Ectodermal cell (in vitro differentiated cells): Measurements from ENCODE around the gene BST1.

Experiments
- H3K27ac ChIP-seq: 2 replicates; pipeline ENCODE4 v1.7.0; 2013; ENCODE audit warnings: mild to moderate bottlenecking, low read depth, low read length; ENCODE audit not compliant: insufficient read depth, poor library complexity, severe bottlenecking
- H3K27me3 ChIP-seq: 2 replicates; pipeline ENCODE4 v1.7.0; 2013; ENCODE audit warnings: mild to moderate bottlenecking, low read length; ENCODE audit not compliant: insufficient read depth, control insufficient read depth, poor library complexity, severe bottlenecking
- H3K36me3 ChIP-seq: one replicate; pipeline ENCODE4 v1.7.0; 2013; ENCODE audit warnings: low read length; ENCODE audit not compliant: control insufficient read depth, insufficient read depth
- H3K4me1 ChIP-seq: one replicate; pipeline ENCODE4 v1.7.0; 2013; ENCODE audit warnings: low read length; ENCODE audit not compliant: control insufficient read depth, insufficient read depth
- H3K4me3 ChIP-seq: 2 replicates; pipeline ENCODE4 v1.7.0; 2013; ENCODE audit warnings: low read depth, low read length, control low read depth; ENCODE audit not compliant: insufficient read depth
- H3K9me3 ChIP-seq: 2 replicates; pipeline ENCODE4 v1.7.0; 2013; ENCODE audit warnings: mild to moderate bottlenecking, low read length, moderate library complexity; ENCODE audit not compliant: control insufficient read depth
- WGBS, 2 experiments: methylation state at CpG; one replicate each; pipeline ENCODE4 v1.1.7; 2013; ENCODE audit warnings: missing lambda C conversion rate in 2 of 2; 5-methylcytosine and 5-hydroxymethylcytosine counted together

Gene BST1

GRCh38 chr4:15659768-15660570, 42.9 kb upstream of the BST1 start:
- H3K27ac ChIP-seq: peak overlapping the region; percentile 8
- H3K4me3 ChIP-seq: no peak overlapping the region
- H3K36me3 ChIP-seq: no peaks in the 10 kb centered on the region
- 88 to 95% methylated on average over 4 to 5 of the region's 5 CpGs for whole genome bisulfite sequencing, 2 experiments
- H3K9me3 ChIP-seq: no peaks in the 10 kb centered on the region
- H3K27me3 ChIP-seq: no peaks in the 10 kb centered on the region
- H3K4me1 ChIP-seq: no peaks in the 10 kb centered on the region

- H3K4me1 ChIP-seq: no peaks in the 10 kb centered on the region
- no peak overlapping the region for H3K27ac ChIP-seq
- 92 to 97% methylated on average over 3 of the region's 3 CpGs for WGBS, 2 experiments
- no peaks in the 10 kb centered on the region for H3K9me3 ChIP-seq
- peaks cover 3% of the 10 kb centered on the region for H3K36me3 ChIP-seq
- H3K27me3 ChIP-seq: no peaks in the 10 kb centered on the region
- no peak overlapping the region for H3K4me3 ChIP-seq
Measured at GRCh38 chr4:15665753-15666365, 37.0 kb upstream of the BST1 start.

GRCh38 chr4:15667006-15667405, 35.9 kb upstream of the BST1 start:
- 97 to 100% methylated on average over 3 of the region's 4 CpGs for WGBS, 2 experiments
- Histone ChIP-seq H3K36me3 (peaks cover 3% of the 10 kb centered on the region), H3K4me1 (no peaks in the 10 kb centered on the region)

DNA sequence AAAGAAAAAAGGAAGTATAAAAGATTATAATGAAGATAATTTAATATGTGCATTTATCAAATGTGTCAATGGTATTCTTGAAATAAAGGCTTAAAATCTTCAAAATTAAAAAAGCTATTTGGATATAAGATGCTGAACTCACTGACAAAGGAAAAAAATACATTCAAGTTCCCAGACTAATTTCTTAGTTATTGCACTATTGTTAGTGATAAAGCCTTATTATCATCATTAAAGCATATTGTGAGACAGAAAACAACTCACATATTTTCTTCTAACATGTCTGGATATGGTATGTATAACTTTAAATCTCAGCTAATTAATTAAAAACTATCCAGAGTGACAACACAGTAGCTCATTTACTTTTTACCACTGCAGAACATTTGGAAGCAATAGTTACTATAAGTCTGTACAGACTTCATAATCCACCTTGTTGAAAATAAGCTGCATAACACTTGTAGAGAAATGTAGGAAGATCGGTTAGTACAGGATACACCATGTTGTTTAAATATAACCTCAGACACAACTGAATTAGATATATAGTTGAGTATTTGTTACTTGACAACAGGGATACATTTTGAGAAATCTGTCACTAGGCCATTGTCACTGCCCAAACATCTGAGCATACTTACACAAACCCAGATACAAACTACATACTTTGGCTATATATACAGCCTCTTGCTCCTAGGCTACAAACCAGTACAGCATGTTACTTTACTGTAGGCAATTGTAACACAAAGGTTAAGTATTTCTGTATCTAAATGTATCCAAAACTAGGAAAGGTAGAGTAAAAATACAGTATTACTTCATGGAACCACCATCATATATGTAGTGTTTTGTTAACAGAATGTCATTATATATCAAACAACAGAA, 34.1 kb upstream of the BST1 start:
- WGBS, 2 experiments: no CpG with 5 or more reads among the region's 1 CpG
- no peak overlapping the region for H3K27ac ChIP-seq
- H3K36me3 ChIP-seq: peaks cover 3% of the 10 kb centered on the region
- no peaks in the 10 kb centered on the region for H3K9me3 ChIP-seq
- no peak overlapping the region for H3K4me3 ChIP-seq
- no peaks in the 10 kb centered on the region for H3K4me1 ChIP-seq
- H3K27me3 ChIP-seq: no peaks in the 10 kb centered on the region

More at GRCh38 chr4:15667006-15667405, 35.9 kb upstream of the BST1 start:
- Histone ChIP-seq H3K9me3 (no peaks in the 10 kb centered on the region), H3K27me3 (no peaks in the 10 kb centered on the region), H3K27ac (no peak overlapping the region), H3K4me3 (no peak overlapping the region)

- 98 to 100% methylated on average over 3 of the region's 3 CpGs for WGBS, 2 experiments
- Histone ChIP-seq H3K36me3 (peaks cover 3% of the 10 kb centered on the region), H3K4me1 (no peaks in the 10 kb centered on the region), H3K27me3 (no peaks in the 10 kb centered on the region), H3K4me3 (no peak overlapping the region), H3K27ac (no peak overlapping the region), H3K9me3 (no peaks in the 10 kb centered on the region)
Measured at GRCh38 chr4:15670576-15670975, 32.3 kb upstream of the BST1 start.

- no peaks in the 10 kb centered on the region for H3K4me1 ChIP-seq
- no peaks in the 10 kb centered on the region for H3K27me3 ChIP-seq
- H3K36me3 ChIP-seq: peaks cover under 1% of the 10 kb centered on the region
- WGBS, 2 experiments: 97 to 98% methylated on average over 3 of the region's 3 CpGs
- H3K4me3 ChIP-seq: no peak overlapping the region
- H3K9me3 ChIP-seq: no peaks in the 10 kb centered on the region
- no peak overlapping the region for H3K27ac ChIP-seq
Measured at GRCh38 chr4:15672101-15672500, 30.8 kb upstream of the BST1 start.

- Histone ChIP-seq H3K4me3 (no peak overlapping the region), H3K27ac (no peak overlapping the region), H3K9me3 (no peaks in the 10 kb centered on the region), H3K27me3 (no peaks in the 10 kb centered on the region), H3K36me3 (no peaks in the 10 kb centered on the region), H3K4me1 (no peaks in the 10 kb centered on the region)
- 80 to 90% methylated on average over 1 of the region's 1 CpG for WGBS, 2 experiments
Measured at GRCh38 chr4:15673337-15673736, 29.5 kb upstream of the BST1 start.

DNA sequence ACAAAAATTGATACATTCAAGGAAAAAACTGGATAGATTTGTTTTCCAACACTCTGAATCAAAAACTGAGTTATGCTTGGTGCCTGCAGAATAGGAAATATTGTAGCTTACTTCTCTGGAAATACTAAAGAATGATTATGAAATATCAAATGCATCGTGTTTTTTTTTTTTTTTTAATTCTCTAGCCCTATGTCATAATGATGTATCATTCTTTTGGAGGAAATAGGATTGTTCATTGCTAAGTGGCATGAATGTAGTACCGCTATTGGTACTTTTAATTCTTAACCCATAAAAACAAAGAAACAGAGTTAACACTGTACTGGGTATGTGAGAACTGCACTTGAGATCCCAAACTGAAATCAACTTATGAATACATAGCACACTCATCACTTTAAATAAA, 28.8 kb upstream of the BST1 start:
- WGBS, 2 experiments: 100% methylated on average over 2 of the region's 2 CpGs; no CpG with 5 or more reads in 1 of the 2 experiments
- Histone ChIP-seq H3K36me3 (no peaks in the 10 kb centered on the region), H3K9me3 (no peaks in the 10 kb centered on the region)

GRCh38 chr4:15674926-15675325, 27.9 kb upstream of the BST1 start:
- no peaks in the 10 kb centered on the region for H3K4me1 ChIP-seq
- no peak overlapping the region for H3K4me3 ChIP-seq
- WGBS, 2 experiments: 96 to 100% methylated on average over 1 to 4 of the region's 4 CpGs
- no peaks in the 10 kb centered on the region for H3K27me3 ChIP-seq
- H3K9me3 ChIP-seq: no peaks in the 10 kb centered on the region
- no peak overlapping the region for H3K27ac ChIP-seq
- no peaks in the 10 kb centered on the region for H3K36me3 ChIP-seq

More for the DNA sequence above, 28.8 kb upstream of the BST1 start:
- H3K4me3 ChIP-seq: no peak overlapping the region
- H3K27me3 ChIP-seq: no peaks in the 10 kb centered on the region
- no peaks in the 10 kb centered on the region for H3K4me1 ChIP-seq
- no peak overlapping the region for H3K27ac ChIP-seq

- Histone ChIP-seq H3K4me1 (no peaks in the 10 kb centered on the region), H3K27ac (no peak overlapping the region), H3K27me3 (no peaks in the 10 kb centered on the region), H3K9me3 (no peaks in the 10 kb centered on the region), H3K4me3 (no peak overlapping the region), H3K36me3 (no peaks in the 10 kb centered on the region)
- WGBS, 2 experiments: 90 to 93% methylated on average over 3 of the region's 3 CpGs
Measured at GRCh38 chr4:15675356-15675755, 27.5 kb upstream of the BST1 start.
